ENCODE data around the gene STAU1.

STAU1 gene

GRCh38 chr20:49187851-49188641, at the start of gene STAU1:
Gene STAU1 (minus strand): TSS chr20:49188334. CDS start chr20:49166201, 22,133 bp downstream.
- DNase-seq: peak; percentile 96

GRCh38 chr20:49237531-49237930, 49.4 kb upstream of the STAU1 start:
- DNase-seq: no peak

GRCh38 chr20:49236301-49236700, 48.2 kb upstream of the STAU1 start:
- no peak for DNase-seq

GRCh38 chr20:49234831-49235230, 46.7 kb upstream of the STAU1 start:
- DNase-seq: no peak

- no peak for DNase-seq
Observed at GRCh38 chr20:49233226-49233625, 45.1 kb upstream of the STAU1 start.

GRCh38 chr20:49231471-49231870, 43.3 kb upstream of the STAU1 start:
- DNase-seq: no peak

GRCh38 chr20:49230561-49231133, 42.5 kb upstream of the STAU1 start:
- DNase-seq: no peak

- DNase-seq: no peak
Observed at GRCh38 chr20:49230021-49230420, 41.9 kb upstream of the STAU1 start.

GRCh38 chr20:49229381-49229780, 41.2 kb upstream of the STAU1 start:
- DNase-seq: no peak

GRCh38 chr20:49228676-49229075, 40.5 kb upstream of the STAU1 start:
- DNase-seq: no peak

GRCh38 chr20:49225896-49226295, 37.8 kb upstream of the STAU1 start:
- no peak for DNase-seq

- DNase-seq: no peak
Observed at GRCh38 chr20:49219924-49220831, 32.0 kb upstream of the STAU1 start.

GRCh38 chr20:49219091-49219923, 31.2 kb upstream of the STAU1 start, which contains the start of gene DDX27:
Gene DDX27 (plus strand): TSS chr20:49219416. CDS start chr20:49219449, 33 bp downstream.
- DNase-seq: peak; percentile 91

GRCh38 chr20:49218739-49219090, 30.6 kb upstream of the STAU1 start:
- DNase-seq: peak; percentile 7

- peak; percentile 81 for DNase-seq
Observed at GRCh38 chr20:49216991-49217578, 29.0 kb upstream of the STAU1 start.

- no peak for DNase-seq
Observed at GRCh38 chr20:49215232-49215631, 27.1 kb upstream of the STAU1 start.

- no peak for DNase-seq
Observed at GRCh38 chr20:49214571-49214970, 26.4 kb upstream of the STAU1 start.

GRCh38 chr20:49210757-49211110, 22.6 kb upstream of the STAU1 start:
- DNase-seq: no peak

GRCh38 chr20:49210101-49210756, 22.1 kb upstream of the STAU1 start:
- peak; percentile 64 for DNase-seq

- no peak for DNase-seq
Observed at GRCh38 chr20:49207076-49207475, 18.9 kb upstream of the STAU1 start.

GRCh38 chr20:49203746-49204145, 15.6 kb upstream of the STAU1 start:
- no peak for DNase-seq

GRCh38 chr20:49203011-49203410, 14.9 kb upstream of the STAU1 start:
- no peak for DNase-seq

Measured in NCI-H226 (cell line).